GM12872 (cell line): Measurements from ENCODE around the gene SH3RF2.
A peak's percentile ranks its signal among the peaks of the same experiment; 100 is the strongest.

Experiments
- CTCF ChIP-seq: IDR thresholded peaks from 3 replicates; pipeline ENCODE4 v1.5.1; 2011; ENCODE audit warnings: low read depth, mild to moderate bottlenecking, low read length, moderate library complexity; ENCODE audit not compliant: insufficient read depth

SH3RF2 gene

GRCh38 chr5:145936401-145937131, at the start of gene SH3RF2:
Gene SH3RF2, plus strand, starts transcription at chr5:145936578. Its CDS starts 1,351 bp downstream, at chr5:145937929.
- no peak for TF ChIP-seq CTCF

- TF ChIP-seq CTCF = no peak
Measured at GRCh38 chr5:145887217-145887616, 49.2 kb upstream of the SH3RF2 start.

GRCh38 chr5:145887976-145888574, 48.3 kb upstream of the SH3RF2 start:
- TF ChIP-seq CTCF = peak; percentile 54; the same call in 2 of the 3 replicates

GRCh38 chr5:145889611-145890010, 46.8 kb upstream of the SH3RF2 start:
- TF ChIP-seq CTCF = no peak

- TF ChIP-seq CTCF = no peak
Measured at GRCh38 chr5:145898171-145898570, 38.2 kb upstream of the SH3RF2 start.

GRCh38 chr5:145902421-145902820, 34.0 kb upstream of the SH3RF2 start:
- no peak for TF ChIP-seq CTCF

- TF ChIP-seq CTCF = peak; percentile 46; the same call in 2 of the 3 replicates
Measured at GRCh38 chr5:145903113-145903512, 33.3 kb upstream of the SH3RF2 start.
